ENCODE data around the gene ASS1.

ASS1 gene

DNA sequence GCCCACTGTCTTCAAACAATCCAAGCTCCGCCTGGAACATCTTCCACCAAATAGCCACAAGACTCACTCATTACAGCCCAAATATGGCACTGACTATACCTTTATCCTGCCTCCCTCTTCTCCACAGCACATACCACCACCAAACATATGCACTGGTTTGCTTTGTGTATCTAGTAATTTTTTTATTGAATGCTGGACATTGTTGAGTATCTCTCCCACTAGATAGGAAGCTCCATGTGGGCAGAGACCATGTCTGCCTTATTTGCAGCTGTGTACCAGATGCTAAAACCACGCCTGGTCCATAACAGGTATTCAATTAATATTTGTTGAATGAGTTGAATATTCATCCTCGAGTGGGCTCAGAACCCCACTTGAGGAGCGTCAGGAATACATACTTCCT lies 67.4 kb downstream of the ASS1 start:
- H4K20me1 ChIP-seq (ENCODE audit: low read depth, low read length): no peaks in the 10 kb centered on the region
- no peak overlapping the region for H3K9ac ChIP-seq (ENCODE audit: low read length)
- no peaks in the 10 kb centered on the region for H3K27me3 ChIP-seq (ENCODE audit: low read length)
- H3K4me2 ChIP-seq (ENCODE audit: low read depth, low read length, poor library complexity, severe bottlenecking): no peak overlapping the region
- no peak overlapping the region for H2AFZ ChIP-seq (ENCODE audit: low read depth, low read length, severe bottlenecking)
- H3K4me3 ChIP-seq (ENCODE audit: insufficient read depth, low read length, poor library complexity, severe bottlenecking): no peak overlapping the region
- H3F3A ChIP-seq (ENCODE audit: insufficient read depth): no peaks in the 10 kb centered on the region
- H3K79me2 ChIP-seq (ENCODE audit: insufficient read depth, low read length): no peaks in the 10 kb centered on the region
- H3K9me2 ChIP-seq (replicated peaks; ENCODE audit: insufficient read depth, low read length): no peaks in the 10 kb centered on the region
- no peak overlapping the region for H3K27ac ChIP-seq (ENCODE audit: low read depth, low read length)
- no peak for TF ChIP-seq EZH2phosphoT487 (conservative IDR thresholded peaks at IDR 0.05; ENCODE audit: low read length)
- no peak for TF ChIP-seq CTCF (IDR thresholded peaks at IDR 0.05; ENCODE audit: insufficient read depth, low read length, poor library complexity, severe bottlenecking)
- no peaks in the 10 kb centered on the region for H3K9me3 ChIP-seq (ENCODE audit: insufficient read depth, low read length)
- H3K36me3 ChIP-seq (ENCODE audit: low read length): no peaks in the 10 kb centered on the region

DNA sequence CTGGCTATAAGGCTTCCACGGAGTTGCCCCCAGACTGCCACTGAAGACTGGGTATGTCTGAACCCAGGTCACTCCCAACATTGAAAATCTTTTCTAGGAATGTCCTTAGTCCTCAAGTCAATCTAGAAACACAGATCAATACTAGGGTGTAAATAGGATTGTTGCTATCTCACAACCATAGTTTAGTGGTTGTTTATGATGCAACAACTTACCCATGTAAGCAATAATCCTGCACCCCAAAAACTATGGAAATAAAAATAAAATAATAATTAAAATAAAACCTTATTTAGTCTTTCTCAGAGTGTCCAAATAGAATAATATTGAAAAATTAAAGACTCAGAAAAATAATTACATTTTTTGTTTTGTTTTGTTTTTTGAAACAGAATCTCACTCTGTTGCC lies 68.3 kb downstream of the ASS1 start:
- no peak overlapping the region for H3K9ac ChIP-seq (ENCODE audit: low read length)
- TF ChIP-seq EZH2phosphoT487 (conservative IDR thresholded peaks at IDR 0.05; ENCODE audit: low read length) (no peak), CTCF (IDR thresholded peaks at IDR 0.05; ENCODE audit: insufficient read depth, low read length, poor library complexity, severe bottlenecking) (no peak)
- no peaks in the 10 kb centered on the region for H3F3A ChIP-seq (ENCODE audit: insufficient read depth)
- no peaks in the 10 kb centered on the region for H3K9me2 ChIP-seq (replicated peaks; ENCODE audit: insufficient read depth, low read length)
- no peaks in the 10 kb centered on the region for H3K79me2 ChIP-seq (ENCODE audit: insufficient read depth, low read length)
- no peak overlapping the region for H3K4me2 ChIP-seq (ENCODE audit: low read depth, low read length, poor library complexity, severe bottlenecking)
- H3K9me3 ChIP-seq (ENCODE audit: insufficient read depth, low read length): no peaks in the 10 kb centered on the region
- H3K36me3 ChIP-seq (ENCODE audit: low read length): no peaks in the 10 kb centered on the region
- H3K27me3 ChIP-seq (ENCODE audit: low read length): no peaks in the 10 kb centered on the region
- no peaks in the 10 kb centered on the region for H4K20me1 ChIP-seq (ENCODE audit: low read depth, low read length)
- H3K4me3 ChIP-seq (ENCODE audit: insufficient read depth, low read length, poor library complexity, severe bottlenecking): no peak overlapping the region
- H2AFZ ChIP-seq (ENCODE audit: low read depth, low read length, severe bottlenecking): no peak overlapping the region
- no peak overlapping the region for H3K27ac ChIP-seq (ENCODE audit: low read depth, low read length)

GRCh38 chr9:130518233-130518632 lies 73.5 kb downstream of the ASS1 start:
- no peaks in the 10 kb centered on the region for H3K27me3 ChIP-seq (ENCODE audit: low read length)
- H3K4me3 ChIP-seq (ENCODE audit: insufficient read depth, low read length, poor library complexity, severe bottlenecking): no peak overlapping the region
- no peak overlapping the region for H2AFZ ChIP-seq (ENCODE audit: low read depth, low read length, severe bottlenecking)

More at GRCh38 chr9:130518233-130518632, 73.5 kb downstream of the ASS1 start:
- Histone ChIP-seq H3K9me2 (replicated peaks; ENCODE audit: insufficient read depth, low read length) (no peaks in the 10 kb centered on the region), H3K27ac (ENCODE audit: low read depth, low read length) (no peak overlapping the region), H3K79me2 (ENCODE audit: insufficient read depth, low read length) (no peaks in the 10 kb centered on the region), H3K4me2 (ENCODE audit: low read depth, low read length, poor library complexity, severe bottlenecking) (no peak overlapping the region), H3K9me3 (ENCODE audit: insufficient read depth, low read length) (no peaks in the 10 kb centered on the region), H4K20me1 (ENCODE audit: low read depth, low read length) (no peaks in the 10 kb centered on the region), H3K36me3 (ENCODE audit: low read length) (no peaks in the 10 kb centered on the region), H3K9ac (ENCODE audit: low read length) (no peak overlapping the region), H3F3A (ENCODE audit: insufficient read depth) (no peaks in the 10 kb centered on the region)
- TF ChIP-seq CTCF (IDR thresholded peaks at IDR 0.05; ENCODE audit: insufficient read depth, low read length, poor library complexity, severe bottlenecking) (no peak), EZH2phosphoT487 (conservative IDR thresholded peaks at IDR 0.05; ENCODE audit: low read length) (no peak)

All from SU-DHL-6 (cell line).